GM18511 (cell line): ENCODE results near the gene PLPPR1.

ENCODE experiments used
- ATAC-seq: cut with Tn5 transposase; IDR thresholded peaks from one replicate; pipeline ENCODE4 v1.9.1; 2021; ENCODE audit warnings: mild to moderate bottlenecking, moderate library complexity; ENCODE audit not compliant: unreplicated experiment

Gene PLPPR1

DNA sequence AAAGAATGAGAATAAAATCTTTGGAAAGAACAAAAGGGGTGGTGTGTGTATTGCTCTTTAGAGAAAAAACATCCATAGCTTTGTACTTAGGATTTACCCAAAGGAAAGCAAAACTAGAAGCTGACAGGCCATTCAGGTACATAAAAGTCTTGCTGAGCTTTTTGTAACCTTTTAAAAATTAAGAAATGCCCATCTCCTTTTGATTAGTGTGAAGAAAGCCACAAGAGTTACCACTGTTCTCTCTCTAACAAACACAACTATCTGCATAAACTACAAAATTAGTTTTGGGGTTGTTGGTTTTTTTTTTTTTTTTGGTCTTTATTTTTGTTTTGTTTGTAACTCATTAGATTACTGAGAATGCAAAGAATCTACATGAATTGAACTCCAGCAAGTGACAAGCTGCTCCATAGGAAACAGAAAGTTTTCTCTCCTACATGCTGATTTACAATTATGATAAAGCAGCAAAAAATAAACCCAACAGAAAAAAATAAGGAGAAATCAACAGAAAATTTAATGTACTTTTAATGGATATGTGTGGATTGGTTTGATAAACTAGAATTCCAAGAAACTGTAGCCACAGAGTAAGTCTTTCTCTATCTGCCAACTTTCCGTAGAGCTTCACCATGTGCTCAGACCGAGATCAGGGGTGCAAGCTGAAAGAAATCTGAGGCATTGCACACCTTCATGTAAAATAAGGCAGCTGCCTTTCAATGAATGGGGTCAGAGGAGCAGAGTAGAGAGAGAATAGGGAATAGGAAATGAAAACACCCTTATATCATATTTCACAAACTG is 344.0 kb downstream of the PLPPR1 start:
- no peak for ATAC-seq
